HEK293 (cell line): ENCODE measurements around the gene CLNK.

Experiments
- CTCF ChIA-PET: fragments of 350-600 bp; formaldehyde crosslinking; extraction: SDS; loops from one replicate; lab custom pipeline; 2021; ENCODE audit warnings: antibody characterized with exemption; lab: Yijun Ruan, JAX
- POLR2A ChIA-PET: fragments of 300-600 bp; formaldehyde crosslinking; extraction: SDS; loops from one replicate; lab custom pipeline; 2020; ENCODE audit warnings: antibody characterized with exemption, inconsistent platforms; lab: Yijun Ruan, JAX
- H3K27ac ChIP-seq: fragments of 200-500 bp; sonication (Bioruptor generic); 2 replicates; pipeline ENCODE4 v1.5.1; 2014; ENCODE audit warnings: low read depth, low read length, control low read depth, inconsistent platforms; ENCODE audit errors: extremely low read depth
- H3K36me3 ChIP-seq, 2 experiments: fragments of 200-500 bp in 1 of 2; sonication (Bioruptor generic) in 1 of 2; 1 replicate in 1 of 2; 2 replicates in 1 of 2; pipeline ENCODE4 v1.5.1; 2014 to 2017; ENCODE audit warnings: inconsistent platforms in 2 of 2, low read length in 2 of 2; ENCODE audit not compliant: control insufficient read depth in 2 of 2, insufficient read depth in 1 of 2
- H3K4me1 ChIP-seq: fragments of 200-500 bp; sonication (Bioruptor generic); 2 replicates; pipeline ENCODE4 v1.5.1; 2014; ENCODE audit warnings: mild to moderate bottlenecking, low read length, inconsistent platforms; ENCODE audit not compliant: control insufficient read depth, insufficient read depth
- H3K4me3 ChIP-seq: 2 replicates; pipeline ENCODE4 v1.5.1; 2011; ENCODE audit warnings: low read depth, mild to moderate bottlenecking, control low read depth, low read length, moderate library complexity
- H3K9me3 ChIP-seq: fragments of 200-500 bp; sonication (Bioruptor generic); 2 replicates; pipeline ENCODE4 v1.5.1; 2014; ENCODE audit warnings: low read depth, low read length, inconsistent platforms; ENCODE audit not compliant: control insufficient read depth, insufficient read depth
- BCL6B ChIP-seq: fragments of 450-650 bp; formaldehyde crosslinking; IDR thresholded peaks from 2 replicates; pipeline ENCODE4 v1.5.1; 2017; ENCODE audit warnings: missing biosample characterization, missing genetic modification characterization
- KLF9 ChIP-seq: fragments of 450-650 bp; formaldehyde crosslinking; IDR thresholded peaks from 2 replicates; pipeline ENCODE4 v1.5.1; 2016; ENCODE audit warnings: missing biosample characterization, missing genetic modification characterization, low read depth
- PRDM10 ChIP-seq: fragments of 450-650 bp; formaldehyde crosslinking; IDR thresholded peaks from 2 replicates; pipeline ENCODE4 v1.5.1; 2016; ENCODE audit warnings: missing biosample characterization, missing genetic modification characterization
- PRDM6 ChIP-seq: fragments of 450-650 bp; formaldehyde crosslinking; IDR thresholded peaks from 2 replicates; pipeline ENCODE4 v1.5.1; 2017; ENCODE audit warnings: missing biosample characterization, missing genetic modification characterization
- RBAK ChIP-seq: fragments of 450-650 bp; formaldehyde crosslinking; IDR thresholded peaks from 2 replicates; pipeline ENCODE4 v1.5.1; 2016; ENCODE audit warnings: missing biosample characterization, missing genetic modification characterization
- SETDB1 ChIP-seq: IDR thresholded peaks from one replicate; pipeline ENCODE4 v1.6.1; 2017; ENCODE audit warnings: mild to moderate bottlenecking, low read length, moderate library complexity, mixed read lengths; ENCODE audit not compliant: insufficient read length
- SP3 ChIP-seq: fragments of 450-650 bp; formaldehyde crosslinking; IDR thresholded peaks from 2 replicates; pipeline ENCODE4 v1.5.1; 2016; ENCODE audit warnings: missing biosample characterization, missing genetic modification characterization
- WT1 ChIP-seq: fragments of 450-650 bp; formaldehyde crosslinking; IDR thresholded peaks from 2 replicates; pipeline ENCODE4 v1.5.1; 2016; ENCODE audit warnings: missing biosample characterization, missing genetic modification characterization
- ZBTB6 ChIP-seq: fragments of 450-650 bp; formaldehyde crosslinking; IDR thresholded peaks from 2 replicates; pipeline ENCODE4 v1.5.1; 2017; ENCODE audit warnings: missing biosample characterization, missing genetic modification characterization
- ZFP69B ChIP-seq: fragments of 450-650 bp; formaldehyde crosslinking; IDR thresholded peaks from 2 replicates; pipeline ENCODE4 v1.5.1; 2016; ENCODE audit warnings: missing biosample characterization, missing genetic modification characterization
- ZNF114 ChIP-seq: fragments of 450-650 bp; formaldehyde crosslinking; IDR thresholded peaks from 2 replicates; pipeline ENCODE4 v1.5.0; 2017; ENCODE audit warnings: missing biosample characterization, missing genetic modification characterization
- ZNF132 ChIP-seq: fragments of 450-650 bp; formaldehyde crosslinking; IDR thresholded peaks from 2 replicates; pipeline ENCODE4 v1.5.1; 2017; ENCODE audit warnings: missing biosample characterization, missing genetic modification characterization, borderline replicate concordance
- ZNF280D ChIP-seq: fragments of 450-650 bp; formaldehyde crosslinking; IDR thresholded peaks from 2 replicates; pipeline ENCODE4 v1.5.1; 2016; ENCODE audit warnings: missing biosample characterization, missing genetic modification characterization
- ZNF426 ChIP-seq: fragments of 450-650 bp; formaldehyde crosslinking; IDR thresholded peaks from 2 replicates; pipeline ENCODE4 v1.5.1; 2017; ENCODE audit warnings: missing biosample characterization, missing genetic modification characterization, mild to moderate bottlenecking, inconsistent platforms, moderate library complexity
- ZNF48 ChIP-seq: fragments of 450-650 bp; formaldehyde crosslinking; IDR thresholded peaks from 2 replicates; pipeline ENCODE4 v1.5.1; 2016; ENCODE audit warnings: missing biosample characterization, missing genetic modification characterization
- ZNF585B ChIP-seq: fragments of 450-650 bp; formaldehyde crosslinking; IDR thresholded peaks from 2 replicates; pipeline ENCODE4 v1.5.1; 2016; ENCODE audit warnings: missing biosample characterization, missing genetic modification characterization
- ZNF610 ChIP-seq: fragments of 450-650 bp; formaldehyde crosslinking; IDR thresholded peaks from 2 replicates; pipeline ENCODE4 v1.5.1; 2016; ENCODE audit warnings: missing biosample characterization, missing genetic modification characterization, borderline replicate concordance
- ZNF623 ChIP-seq: fragments of 450-650 bp; formaldehyde crosslinking; IDR thresholded peaks from 2 replicates; pipeline ENCODE4 v1.5.1; 2016; ENCODE audit warnings: missing biosample characterization, missing genetic modification characterization
- ZNF768 ChIP-seq: fragments of 450-650 bp; formaldehyde crosslinking; IDR thresholded peaks from 2 replicates; pipeline ENCODE4 v1.5.1; 2018; ENCODE audit warnings: missing biosample characterization, mild to moderate bottlenecking, missing genetic modification characterization
- ZNF837 ChIP-seq: fragments of 450-650 bp; formaldehyde crosslinking; IDR thresholded peaks from 2 replicates; pipeline ENCODE4 v1.5.1; 2016; ENCODE audit warnings: missing biosample characterization, missing genetic modification characterization
- ZSCAN23 ChIP-seq: fragments of 450-650 bp; formaldehyde crosslinking; IDR thresholded peaks from 2 replicates; pipeline ENCODE4 v1.5.1; 2016; ENCODE audit warnings: missing biosample characterization, missing genetic modification characterization

Gene CLNK

GRCh38 chr4:10462876-10463275 is 221.7 kb downstream of the CLNK start (continued):
- TF ChIP-seq ZBTB6 (tag by site-specific recombination): no peak
- no peak for TF ChIP-seq WT1 (tag by site-specific recombination)
- TF ChIP-seq ZNF426 (tag by site-specific recombination): no peak
- no peak for TF ChIP-seq PRDM10 (tag by site-specific recombination)
- TF ChIP-seq SETDB1: no peak
- TF ChIP-seq ZSCAN23: no peak
- no peak for TF ChIP-seq ZNF132 (tag by site-specific recombination)

- no peaks in the 10 kb centered on the region for H3K36me3 ChIP-seq
- no peak overlapping the region for H3K27ac ChIP-seq
- no peaks in the 10 kb centered on the region for H3K9me3 ChIP-seq
- ChIA-PET POLR2A (interaction anchor here (1.4 kb wide), 1 partner anchor 68 kb away, joined by 4 read pairs; no protein-coding TSS in a partner anchor), CTCF (interaction anchor here (0.5 to 1.8 kb wide), 16 partner anchors 11 to 731 kb away, joined by 3 to 9 read pairs (median 4); no protein-coding TSS in a partner anchor)
- TF ChIP-seq ZFP69B (tag by site-specific recombination) (no peak), KLF9 (tag by site-specific recombination) (no peak), PRDM6 (tag by site-specific recombination) (no peak), ZNF48 (no peak), RBAK (tag by site-specific recombination) (no peak), ZNF585B (no peak), ZNF623 (tag by site-specific recombination) (no peak), ZNF768 (tag by site-specific recombination) (no peak), ZNF837 (tag by site-specific recombination) (no peak), ZNF610 (tag by site-specific recombination) (no peak), BCL6B (tag by site-specific recombination) (no peak), ZNF280D (tag by site-specific recombination) (no peak), SP3 (tag by site-specific recombination) (no peak), ZNF114 (tag by site-specific recombination) (no peak)
- H3K4me3 ChIP-seq: no peak overlapping the region; the same call in 1 of the 2 replicates
- H3K4me1 ChIP-seq: no peaks in the 10 kb centered on the region
Observed at GRCh38 chr4:10461850-10462400, 222.6 kb downstream of the CLNK start.
